Tibial nerve (tissue), 4 donors: ENCODE results near the gene ZNF280D. TPM values are rescaled to one million over a fixed set of nuclear protein-coding genes. Genes with fewer than 3 reads are reported as not detected.

Experiments used
- DNase-seq, 2 donors: peaks; one replicate each; pipeline ENCODE4 v3.0.0-alpha.2; 2019; ENCODE audit warnings: low spot score in 2 of 2
- H3K27ac ChIP-seq, 4 donors: fragments of 200-600 bp; sonication (generic) in 3 of 4; one replicate each; pipeline ENCODE4 v1.5.1; 2017 to 2019; ENCODE audit warnings: mild to moderate bottlenecking in 1 of 4
- H3K27me3 ChIP-seq, 2 donors: fragments of 200-600 bp; sonication (generic) in 1 of 2; one replicate each; pipeline versions ENCODE4 v1.5.1 to v1.6.0; 2017 to 2019
- H3K36me3 ChIP-seq, 3 donors: fragments of 200-600 bp; sonication (generic); one replicate each; pipeline ENCODE4 v1.5.1; 2018 to 2019
- H3K4me1 ChIP-seq, 4 donors: fragments of 200-600 bp; sonication (generic) in 3 of 4; one replicate each; pipeline ENCODE4 v1.5.1; 2017 to 2019
- H3K4me3 ChIP-seq, 4 donors: fragments of 200-600 bp; sonication (generic) in 3 of 4; one replicate each; pipeline ENCODE4 v1.5.1; 2017 to 2019; ENCODE audit warnings: mild to moderate bottlenecking in 1 of 4, moderate library complexity in 1 of 4
- H3K9me3 ChIP-seq, 4 donors: fragments of 200-600 bp; sonication (generic) in 3 of 4; one replicate each; pipeline ENCODE4 v1.5.1; 2017 to 2019
- EP300 ChIP-seq, 2 donors: sonication (generic); formaldehyde crosslinking; IDR thresholded peaks; one replicate each; pipeline ENCODE4 v1.6.1; 2017; ENCODE audit warnings: antibody characterized with exemption in 2 of 2, mild to moderate bottlenecking in 1 of 2
- POLR2A ChIP-seq, 2 donors: fragments of 450-650 bp; IDR thresholded peaks; one replicate each; pipeline ENCODE4 v1.6.1; 2017; ENCODE audit warnings: antibody characterized with exemption in 2 of 2, mild to moderate bottlenecking in 2 of 2, moderate library complexity in 2 of 2
- WGBS, 2 donors: methylation state at CpG; one replicate each; pipeline ENCODE4 v1.1.5; 2018; 5-methylcytosine and 5-hydroxymethylcytosine counted together
- total RNA-seq, 4 donors: library from RNA; depleted of rRNA; stranded (reverse); fragments of >200 nt; gene quantifications; one replicate each; pipeline ENCODE4 v1.1.0, GENCODE V29; 2016
- TF ChIP-seq, protein P1 (sequence below), 5 experiments: fragments of 200-600 bp in 3 of 5; fragments of 450-650 bp in 2 of 5; sonication (generic) in 3 of 5; IDR thresholded peaks; one replicate each; pipeline ENCODE4 v1.5.1; 2016 to 2019; ENCODE audit warnings: antibody characterized with exemption in 5 of 5, mild to moderate bottlenecking in 3 of 5, moderate library complexity in 2 of 5

ZNF280D gene
- total RNA-seq, 4 donors from 2014 or later = 60.6 to 107 (median 75.2) TPM

DNA sequence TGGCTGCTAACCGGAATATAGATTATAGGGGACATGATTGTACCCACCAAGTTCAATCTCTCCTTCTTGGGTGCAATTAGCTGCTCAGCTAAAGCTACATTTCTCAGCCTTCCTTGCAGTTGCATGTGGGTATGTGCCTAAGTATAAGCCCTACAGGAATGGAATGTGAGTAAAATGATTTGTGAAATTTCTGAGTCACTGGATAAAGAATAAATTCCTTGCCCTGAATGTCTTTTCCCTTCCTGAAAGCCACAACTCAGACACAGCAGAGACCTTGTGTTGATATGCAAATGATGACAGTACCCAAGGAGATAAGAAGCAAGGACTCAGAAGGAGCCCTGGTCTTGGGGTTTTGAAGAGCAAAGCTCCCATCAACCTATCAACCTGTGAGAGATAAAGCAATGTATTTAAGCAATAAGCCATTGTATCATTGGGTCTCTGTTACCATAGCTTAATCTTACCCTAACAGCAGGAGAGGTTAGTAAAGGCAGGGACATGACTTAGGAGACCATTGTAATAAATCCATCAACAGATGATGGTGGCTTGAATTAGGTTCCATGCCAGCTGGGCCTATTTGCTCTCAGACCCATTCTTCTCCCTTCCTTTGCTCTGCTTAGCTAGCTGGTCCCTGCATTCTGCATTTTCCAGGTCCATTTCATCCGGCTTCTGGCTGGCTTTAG lies 25.6 kb upstream of the ZNF280D start:
- Histone ChIP-seq H3K9me3 (no peaks in the 10 kb centered on the region), H3K36me3 (no peaks in the 10 kb centered on the region), H3K4me1 (peaks cover 0 to 11% (median 0%) of the 10 kb centered on the region in 4 donors), H3K27me3 (no peaks in the 10 kb centered on the region), H3K27ac (no peak overlapping the region), H3K4me3 (no peak overlapping the region)
- no peak for DNase-seq
- WGBS, 2 donors = 95% methylated on average over 2 of the region's 2 CpGs
- no peak for TF ChIP-seq POLR2A (IDR thresholded peaks at IDR 0.05)
- TF ChIP-seq, protein P1, sequence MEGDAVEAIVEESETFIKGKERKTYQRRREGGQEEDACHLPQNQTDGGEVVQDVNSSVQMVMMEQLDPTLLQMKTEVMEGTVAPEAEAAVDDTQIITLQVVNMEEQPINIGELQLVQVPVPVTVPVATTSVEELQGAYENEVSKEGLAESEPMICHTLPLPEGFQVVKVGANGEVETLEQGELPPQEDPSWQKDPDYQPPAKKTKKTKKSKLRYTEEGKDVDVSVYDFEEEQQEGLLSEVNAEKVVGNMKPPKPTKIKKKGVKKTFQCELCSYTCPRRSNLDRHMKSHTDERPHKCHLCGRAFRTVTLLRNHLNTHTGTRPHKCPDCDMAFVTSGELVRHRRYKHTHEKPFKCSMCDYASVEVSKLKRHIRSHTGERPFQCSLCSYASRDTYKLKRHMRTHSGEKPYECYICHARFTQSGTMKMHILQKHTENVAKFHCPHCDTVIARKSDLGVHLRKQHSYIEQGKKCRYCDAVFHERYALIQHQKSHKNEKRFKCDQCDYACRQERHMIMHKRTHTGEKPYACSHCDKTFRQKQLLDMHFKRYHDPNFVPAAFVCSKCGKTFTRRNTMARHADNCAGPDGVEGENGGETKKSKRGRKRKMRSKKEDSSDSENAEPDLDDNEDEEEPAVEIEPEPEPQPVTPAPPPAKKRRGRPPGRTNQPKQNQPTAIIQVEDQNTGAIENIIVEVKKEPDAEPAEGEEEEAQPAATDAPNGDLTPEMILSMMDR (IDR thresholded peaks at IDR 0.05) = no peak
- no peak for TF ChIP-seq EP300 (IDR thresholded peaks at IDR 0.05)

DNA sequence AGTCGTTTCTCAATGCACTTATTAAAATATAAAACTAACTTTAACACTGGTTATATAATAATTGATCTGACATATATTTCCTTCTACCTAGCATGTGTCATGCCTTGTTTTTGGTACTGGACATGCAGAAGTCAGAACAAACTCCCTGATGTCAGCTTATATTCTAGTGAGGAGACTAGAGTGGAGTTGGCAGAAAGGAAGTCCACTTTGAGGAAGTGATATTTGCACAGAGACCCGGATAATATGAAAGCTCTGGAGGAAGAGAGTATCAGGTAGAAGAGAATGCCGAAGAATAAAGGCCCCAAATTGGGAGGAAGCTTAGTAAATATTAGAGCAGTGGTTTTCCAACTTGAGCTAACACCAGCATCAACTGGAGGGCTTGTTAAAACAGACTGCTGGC lies 24.6 kb upstream of the ZNF280D start:
- WGBS, 2 donors = 66 to 76% methylated on average over 3 of the region's 3 CpGs
- H3K27me3 ChIP-seq = no peaks in the 10 kb centered on the region
- peaks cover 0 to under 1% (median 0%) of the 10 kb centered on the region in 4 donors for H3K4me1 ChIP-seq
- no peak overlapping the region for H3K4me3 ChIP-seq
- no peaks in the 10 kb centered on the region for H3K36me3 ChIP-seq
- no peak for DNase-seq
- H3K27ac ChIP-seq = no peak overlapping the region
- no peaks in the 10 kb centered on the region for H3K9me3 ChIP-seq
- TF ChIP-seq, protein P1 (IDR thresholded peaks at IDR 0.05) = no peak
- TF ChIP-seq EP300 (IDR thresholded peaks at IDR 0.05) (no peak), POLR2A (IDR thresholded peaks at IDR 0.05) (no peak)

DNA sequence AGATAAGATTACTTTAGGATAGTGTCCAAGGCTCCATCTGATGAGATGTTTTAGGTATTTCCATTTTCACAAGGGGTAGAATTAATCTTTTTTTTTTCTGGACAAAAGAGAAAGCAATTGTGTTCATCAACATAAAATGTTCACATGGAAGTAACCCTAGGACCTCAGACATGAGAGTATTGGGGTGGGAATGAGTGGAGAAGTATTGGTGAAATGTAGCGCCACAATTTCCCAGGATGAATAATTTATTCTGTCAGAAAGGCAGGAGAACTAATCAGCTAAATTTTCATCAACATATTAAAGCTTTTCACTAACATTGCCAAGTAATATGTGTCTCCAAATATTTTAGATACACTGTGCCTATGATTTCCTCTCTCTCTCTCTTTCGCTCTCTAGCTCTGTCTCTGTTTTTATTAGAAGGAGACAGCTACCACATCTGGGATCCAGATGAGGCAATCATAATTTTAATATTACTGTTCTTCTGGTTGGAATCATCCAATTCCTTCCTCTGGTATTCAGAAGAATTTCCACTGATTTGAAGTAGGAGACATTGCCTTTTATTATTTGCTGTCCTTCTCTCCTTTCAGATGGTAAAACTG lies 21.6 kb upstream of the ZNF280D start:
- Histone ChIP-seq H3K27ac (no peak overlapping the region), H3K4me1 (no peaks in the 10 kb centered on the region), H3K9me3 (no peaks in the 10 kb centered on the region), H3K27me3 (no peaks in the 10 kb centered on the region), H3K36me3 (no peaks in the 10 kb centered on the region), H3K4me3 (no peak overlapping the region)
- no peak for DNase-seq
- TF ChIP-seq, protein P1 (IDR thresholded peaks at IDR 0.05) = no peak
- TF ChIP-seq POLR2A (IDR thresholded peaks at IDR 0.05) (no peak), EP300 (IDR thresholded peaks at IDR 0.05) (peak in 1 of 2 donors; percentile 12)
- WGBS, 2 donors = 76% methylated on average over 2 of the region's 2 CpGs

DNA sequence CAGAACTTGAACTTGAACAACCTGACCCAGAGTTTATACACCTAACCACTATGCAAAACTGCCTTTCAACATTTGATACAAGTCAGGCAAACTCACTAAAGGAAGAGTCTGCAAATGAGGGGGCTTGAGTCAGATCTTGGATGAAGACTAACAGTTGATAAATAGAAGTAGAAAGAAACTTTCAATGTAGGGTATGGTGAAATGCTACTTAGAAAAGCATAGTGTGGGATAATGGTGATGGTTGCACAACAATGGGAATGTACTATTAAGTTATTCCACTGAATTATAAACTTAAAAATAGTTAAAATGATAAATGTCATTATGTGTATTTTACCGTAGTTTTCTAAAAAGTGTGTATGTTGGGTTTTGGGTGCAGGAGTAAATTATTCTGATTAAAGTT lies 19.7 kb upstream of the ZNF280D start:
- Histone ChIP-seq H3K4me1 (peaks cover 0 to 6% (median 0%) of the 10 kb centered on the region in 4 donors), H3K9me3 (no peaks in the 10 kb centered on the region), H3K27me3 (no peaks in the 10 kb centered on the region), H3K36me3 (no peaks in the 10 kb centered on the region), H3K27ac (no peak overlapping the region), H3K4me3 (no peak overlapping the region)
- 90 to 96% methylated on average over 1 of the region's 1 CpG for WGBS, 2 donors
- no peak for DNase-seq
- TF ChIP-seq, protein P1 (IDR thresholded peaks at IDR 0.05) = no peak
- TF ChIP-seq POLR2A (IDR thresholded peaks at IDR 0.05) (no peak), EP300 (IDR thresholded peaks at IDR 0.05) (no peak)

DNA sequence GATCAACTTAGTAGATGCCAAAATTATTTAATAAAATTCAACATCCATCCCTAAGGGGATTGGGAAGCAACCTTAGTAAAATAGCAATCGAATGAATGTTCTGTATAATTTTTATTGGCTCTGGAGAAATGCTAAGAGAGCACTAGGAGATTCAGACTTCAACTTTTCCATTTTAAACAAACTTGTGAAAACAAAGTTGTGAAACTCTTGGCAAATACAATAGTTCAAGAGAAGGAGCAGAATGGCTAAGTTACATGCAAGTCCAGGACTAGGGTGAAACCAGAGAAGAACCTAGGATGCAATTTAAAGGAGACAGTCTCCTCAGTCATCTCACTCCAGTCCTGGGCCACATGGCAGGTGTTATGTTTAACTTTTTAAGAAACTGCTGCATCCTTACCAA lies 16.7 kb upstream of the ZNF280D start:
- Histone ChIP-seq H3K27me3 (no peaks in the 10 kb centered on the region), H3K27ac (no peak overlapping the region), H3K9me3 (no peaks in the 10 kb centered on the region), H3K4me3 (no peak overlapping the region), H3K36me3 (no peaks in the 10 kb centered on the region), H3K4me1 (peaks cover 0 to 6% (median 0%) of the 10 kb centered on the region in 4 donors)
- 59 to 66% methylated on average over 1 of the region's 1 CpG for WGBS, 2 donors
- no peak for DNase-seq
- TF ChIP-seq, protein P1 (IDR thresholded peaks at IDR 0.05) = no peak
- peak in 1 of 2 donors; percentile 54 for TF ChIP-seq EP300 (IDR thresholded peaks at IDR 0.05)
